Measurements from ENCODE around the gene SLC38A8. TPM values are rescaled to one million over a fixed set of nuclear protein-coding genes. Genes with fewer than 3 reads are reported as not detected.

SLC38A8 gene
- total RNA-seq, 1 donor from 2014 or later: not detected

DNA sequence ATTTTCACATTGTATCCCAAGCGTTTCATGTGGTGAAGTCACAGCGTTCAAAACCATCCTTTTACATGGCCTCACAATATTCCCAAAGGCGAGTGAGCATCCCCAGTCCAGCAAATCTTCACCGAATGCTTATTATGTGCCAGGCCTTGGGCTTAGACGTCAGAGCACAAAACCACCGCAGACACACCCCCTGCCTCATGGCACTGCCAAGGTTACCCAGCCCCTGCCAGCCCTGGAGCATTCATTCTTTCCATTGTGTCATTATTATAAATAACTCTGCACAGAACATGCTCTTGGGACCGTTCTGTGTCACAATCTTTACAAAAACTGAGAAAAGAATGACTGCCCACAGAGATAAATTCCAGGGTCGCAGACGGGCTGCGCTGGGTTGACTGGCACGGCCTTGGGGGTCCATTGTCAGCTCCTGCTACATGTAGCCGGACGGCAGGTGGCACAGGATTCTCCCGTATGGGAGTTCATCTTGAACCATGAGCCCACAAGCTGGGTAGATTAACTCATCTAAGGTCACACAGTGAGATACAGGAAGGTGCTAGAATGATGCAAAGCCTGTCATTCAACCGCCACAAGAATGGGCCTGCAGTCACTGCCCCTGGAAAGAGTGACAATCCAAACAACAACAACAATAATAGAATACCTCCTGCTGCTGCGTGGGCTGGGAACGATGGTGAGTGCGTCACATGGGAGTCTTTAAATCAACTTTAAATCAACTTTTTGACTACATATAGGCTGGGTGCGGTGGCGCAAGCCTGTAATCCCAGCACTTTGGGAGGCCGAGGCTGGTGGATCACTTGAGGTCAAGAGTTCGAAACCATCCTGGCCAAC is 79.1 kb downstream of the SLC38A8 start:
- Histone ChIP-seq H3K9ac (ENCODE audit: low read depth in 1 of 3, low read length in 3 of 3) (peak overlapping the region in 1 of 3 donors; percentile 47), H3K36me3 (ENCODE audit: control insufficient read depth in 3 of 3, insufficient read depth in 3 of 3, low read length in 3 of 3) (peaks cover 49 to 55% (median 53%) of the 10 kb centered on the region in 3 donors), H3K27ac (ENCODE audit: low read depth, low read length) (peak overlapping the region; percentile 33), H3K4me1 (ENCODE audit: control insufficient read depth in 3 of 3, insufficient read depth in 3 of 3, low read length in 3 of 3) (peaks cover 11 to 29% (median 26%) of the 10 kb centered on the region in 3 donors), H3K4me3 (ENCODE audit: low read length in 3 of 3) (no peak overlapping the region), H3K9me3 (ENCODE audit: control insufficient read depth in 3 of 3, low read length in 3 of 3) (no peaks in the 10 kb centered on the region), H3K27me3 (ENCODE audit: control insufficient read depth in 3 of 3, insufficient read depth in 3 of 3, low read length in 3 of 3) (no peaks in the 10 kb centered on the region)

DNA sequence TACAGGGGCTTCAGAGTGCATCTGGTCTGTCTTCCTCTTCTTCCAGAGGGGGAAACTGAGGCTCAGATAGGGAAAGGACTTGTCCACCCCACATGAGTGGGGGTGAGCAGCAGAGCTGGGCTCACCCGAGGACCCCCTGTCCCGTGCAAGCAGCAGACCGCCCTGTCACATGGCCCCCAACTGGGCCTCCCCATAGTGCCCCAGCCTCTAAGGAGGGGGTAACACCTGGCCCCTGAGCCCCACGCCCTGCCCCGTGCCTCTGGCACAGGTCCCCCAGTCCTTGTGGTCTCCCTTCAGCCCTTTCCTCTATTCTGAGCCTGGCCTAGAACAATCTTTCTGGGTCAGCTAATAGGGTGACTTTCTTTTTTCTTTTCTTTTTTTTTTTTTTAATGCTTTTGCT is 81.0 kb downstream of the SLC38A8 start:
- no peaks in the 10 kb centered on the region for H3K9me3 ChIP-seq (ENCODE audit: control insufficient read depth in 3 of 3, low read length in 3 of 3)
- no peak overlapping the region for H3K9ac ChIP-seq (ENCODE audit: low read depth in 1 of 3, low read length in 3 of 3)
- H3K27me3 ChIP-seq (ENCODE audit: control insufficient read depth in 3 of 3, insufficient read depth in 3 of 3, low read length in 3 of 3): no peaks in the 10 kb centered on the region
- H3K4me3 ChIP-seq (ENCODE audit: low read length in 3 of 3): no peak overlapping the region
- peaks cover 11 to 36% (median 32%) of the 10 kb centered on the region in 3 donors for H3K4me1 ChIP-seq (ENCODE audit: control insufficient read depth in 3 of 3, insufficient read depth in 3 of 3, low read length in 3 of 3)
- H3K27ac ChIP-seq (ENCODE audit: low read depth, low read length): no peak overlapping the region
- peaks cover 55 to 60% (median 58%) of the 10 kb centered on the region in 3 donors for H3K36me3 ChIP-seq (ENCODE audit: control insufficient read depth in 3 of 3, insufficient read depth in 3 of 3, low read length in 3 of 3)

DNA sequence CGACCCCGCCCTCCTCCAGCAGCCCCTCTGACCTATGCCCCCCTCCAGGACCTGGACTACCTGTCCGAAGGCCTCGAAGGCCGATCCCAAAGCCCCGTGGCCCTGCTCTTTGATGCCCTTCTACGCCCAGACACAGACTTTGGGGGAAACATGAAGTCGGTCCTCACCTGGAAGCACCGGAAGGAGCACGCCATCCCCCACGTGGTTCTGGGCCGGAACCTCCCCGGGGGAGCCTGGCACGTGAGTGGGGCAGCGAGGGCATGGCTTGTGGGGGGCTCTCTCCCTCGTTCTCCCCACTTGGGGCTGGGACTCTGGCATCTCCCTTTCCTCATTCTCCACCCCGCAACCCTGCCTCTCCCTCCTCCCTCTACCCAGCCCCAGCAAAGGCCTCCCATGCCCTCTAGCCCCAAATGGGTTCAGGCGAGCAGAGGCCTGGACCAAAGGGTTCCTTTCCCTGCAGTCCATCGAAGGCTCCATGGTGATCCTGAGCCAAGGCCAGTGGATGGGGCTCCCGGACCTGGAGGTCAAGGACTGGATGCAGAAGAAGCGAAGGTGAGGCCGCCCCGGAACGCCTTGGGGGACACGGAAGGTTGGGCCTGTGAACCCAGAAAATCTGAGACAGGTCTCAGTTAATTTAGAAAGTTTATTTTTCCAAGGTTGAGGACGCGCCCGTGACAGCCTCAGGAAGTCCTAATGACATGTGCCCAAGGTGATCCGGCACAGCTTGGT is 81.9 kb downstream of the SLC38A8 start:
- peaks cover 15 to 45% (median 41%) of the 10 kb centered on the region in 3 donors for H3K4me1 ChIP-seq (ENCODE audit: control insufficient read depth in 3 of 3, insufficient read depth in 3 of 3, low read length in 3 of 3)
- no peaks in the 10 kb centered on the region for H3K27me3 ChIP-seq (ENCODE audit: control insufficient read depth in 3 of 3, insufficient read depth in 3 of 3, low read length in 3 of 3)
- H3K27ac ChIP-seq (ENCODE audit: low read depth, low read length): no peak overlapping the region
- no peak overlapping the region for H3K9ac ChIP-seq (ENCODE audit: low read depth in 1 of 3, low read length in 3 of 3)
- H3K4me3 ChIP-seq (ENCODE audit: low read length in 3 of 3): no peak overlapping the region
- H3K9me3 ChIP-seq (ENCODE audit: control insufficient read depth in 3 of 3, low read length in 3 of 3): no peaks in the 10 kb centered on the region
- peaks cover 56 to 60% (median 57%) of the 10 kb centered on the region in 3 donors for H3K36me3 ChIP-seq (ENCODE audit: control insufficient read depth in 3 of 3, insufficient read depth in 3 of 3, low read length in 3 of 3)

Small RNA genes lying within 50 kb of the gene (small RNA-seq; reads per million reads assigned to genes)
- not detected for gene RNA5SP432

Other genes with a start within 250 kb of the SLC38A8 start
- gene HSBP1, start 234.8 kb downstream of the SLC38A8 start, total RNA-seq: 32.4 TPM
- 3.1 TPM for gene MLYCD, start 143.7 kb downstream of the SLC38A8 start, total RNA-seq
- 0.52 TPM for gene OSGIN1, start 89.6 kb downstream of the SLC38A8 start, total RNA-seq
- gene NECAB2, start 74.6 kb downstream of the SLC38A8 start, total RNA-seq: not detected
- 76.7 TPM for gene MBTPS1, start 74.1 kb upstream of the SLC38A8 start, total RNA-seq
- 17.2 TPM for gene HSDL1, start 102.4 kb upstream of the SLC38A8 start, total RNA-seq
- not detected for gene DNAAF1, start 102.5 kb upstream of the SLC38A8 start, total RNA-seq
- gene TAF1C, start 144.3 kb upstream of the SLC38A8 start, total RNA-seq: 14.1 TPM
- gene ADAD2, start 148.4 kb upstream of the SLC38A8 start, total RNA-seq: not detected
- gene KCNG4, start 197.2 kb upstream of the SLC38A8 start, total RNA-seq: not detected

Data from skeletal muscle tissue (tissue), 5 donors.